Pancreas (tissue), 10 donors: ENCODE measurements around the gene NDST1. TPM values are rescaled to one million over a fixed set of nuclear protein-coding genes. Genes with fewer than 3 reads are reported as not detected.

Source experiments
- ATAC-seq, 4 donors: fragments of 200-7000 bp; cut with Tn5 transposase; one replicate each; pipeline versions ENCODE4 v1.8.0 to v1.9.1; 2020; ENCODE audit warnings: mild to moderate bottlenecking in 4 of 4, moderate library complexity in 4 of 4
- DNase-seq, 6 donors: peaks; one replicate each; pipeline ENCODE4 v3.0.0-alpha.2; 2020
- FAIRE-seq: peaks from 2 replicates; lab custom pipeline; 2012; peaks lifted over from hg19 to GRCh38; lab: Jason Lieb, UNC
- H3K27ac ChIP-seq, 4 donors: fragments of 200-600 bp; sonication (generic); 1 replicate in 3 of 4; 2 replicates in 1 of 4; pipeline versions ENCODE4 v1.5.0 to v1.8.0; 2020
- H3K27me3 ChIP-seq, 4 donors: fragments of 200-600 bp; one replicate each; pipeline ENCODE4 v1.8.0; 2021
- H3K36me3 ChIP-seq, 3 donors: fragments of 200-600 bp; sonication (generic) in 1 of 3; one replicate each; pipeline versions ENCODE4 v1.5.0 to v1.8.0; 2020 to 2021
- H3K4me1 ChIP-seq, 3 donors: fragments of 200-600 bp; one replicate each; pipeline ENCODE4 v1.8.0; 2021
- H3K4me3 ChIP-seq, 4 donors: fragments of 200-600 bp; sonication (generic) in 2 of 4; one replicate each; pipeline versions ENCODE4 v1.5.0 to v1.8.0; 2020 to 2021
- H3K9me3 ChIP-seq, 4 donors: fragments of 200-600 bp; one replicate each; pipeline ENCODE4 v1.8.0; 2021
- WGBS, 2 donors: extraction: QIAGEN DNeasy Blood & Tissue Kit; methylation state at CpG; one replicate each; pipeline ENCODE4 v1.1.7; 2013; 5-methylcytosine and 5-hydroxymethylcytosine counted together
- intact Hi-C, 3 donors: fragments of 100-400 bp; cut with DNase I; formaldehyde crosslinking; loops; one replicate each; pipeline versions ENCODE4 v1.11.1 to v1.14.2; 2022
- polyA plus RNA-seq, 2 donors: library from polyadenylated mRNA; stranded (reverse); fragments of 200-250 nt; gene quantifications; one replicate each; pipeline ENCODE4 v1.2.3, GENCODE V29; 2013
- total RNA-seq, 6 donors: library from RNA; stranded (reverse); fragmentation: NEBNext Ultra II Directional in 4 of 6; extraction: Animal tissue kit (Norgen Biotek cat#: 25700) in 4 of 6; gene quantifications; one replicate each; pipeline versions ENCODE4 v1.2.1 to v1.2.4, GENCODE V29; 2021 to 2023
- TF ChIP-seq, protein P1 (sequence below), 4 donors: fragments of 200-600 bp; sonication (generic) in 3 of 4; IDR thresholded peaks; one replicate each; pipeline versions ENCODE4 v1.5.0 to v1.8.0; 2021; ENCODE audit warnings: antibody characterized with exemption in 4 of 4
- donor health status: healthy with polysubstance abuse.
- donor health status: DM: no; HTN: no; CAD: no; lungs with moderate emphysema.
- donor health status: DM: no; HTN: no; CAD: no.
- donor health status: control.
- donor health status: control.
- donor health status: Bipolar disorder and iron deficiency.
- donor health status: DM: yes; HTN: yes; CAD: no.
- donor health status: DM: no; HTN: no; CAD: no.
- donor health status: DM: no; HTN: no; CAD: no.
- donor health status: DM: yes; HTN: yes; CAD: no.

Gene NDST1
- total and polyA plus RNA-seq, 8 donors = 9.9 to 57.2 (median 39.8) TPM

DNA sequence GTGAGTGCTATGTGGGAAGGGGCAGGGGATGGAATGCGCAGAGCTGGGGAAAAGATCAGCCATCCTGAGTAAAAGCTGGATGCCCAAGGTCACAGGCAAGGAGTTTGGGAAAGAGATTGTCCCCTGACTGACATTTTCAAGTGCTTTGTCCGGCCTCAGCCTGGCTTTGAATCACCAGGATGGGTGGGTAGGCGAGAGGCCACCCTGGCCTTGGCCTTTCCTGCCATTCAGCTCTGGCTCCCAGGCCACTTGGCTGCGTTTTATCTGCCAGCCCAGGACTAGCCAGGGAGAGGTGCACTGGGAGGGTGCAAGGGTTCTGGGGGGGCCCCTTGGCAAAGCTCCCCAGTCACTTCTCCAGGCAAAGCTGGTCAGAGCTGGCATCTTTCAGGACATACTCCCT, 95.1 kb downstream of the NDST1 start:
- intact Hi-C loops = no loop called here
- Histone ChIP-seq H3K27ac (no peak overlapping the region), H3K9me3 (no peaks in the 10 kb centered on the region), H3K4me3 (no peak overlapping the region), H3K27me3 (no peaks in the 10 kb centered on the region), H3K36me3 (no peaks in the 10 kb centered on the region), H3K4me1 (peaks cover 0 to 14% (median 4%) of the 10 kb centered on the region in 3 donors)
- TF ChIP-seq, protein P1, sequence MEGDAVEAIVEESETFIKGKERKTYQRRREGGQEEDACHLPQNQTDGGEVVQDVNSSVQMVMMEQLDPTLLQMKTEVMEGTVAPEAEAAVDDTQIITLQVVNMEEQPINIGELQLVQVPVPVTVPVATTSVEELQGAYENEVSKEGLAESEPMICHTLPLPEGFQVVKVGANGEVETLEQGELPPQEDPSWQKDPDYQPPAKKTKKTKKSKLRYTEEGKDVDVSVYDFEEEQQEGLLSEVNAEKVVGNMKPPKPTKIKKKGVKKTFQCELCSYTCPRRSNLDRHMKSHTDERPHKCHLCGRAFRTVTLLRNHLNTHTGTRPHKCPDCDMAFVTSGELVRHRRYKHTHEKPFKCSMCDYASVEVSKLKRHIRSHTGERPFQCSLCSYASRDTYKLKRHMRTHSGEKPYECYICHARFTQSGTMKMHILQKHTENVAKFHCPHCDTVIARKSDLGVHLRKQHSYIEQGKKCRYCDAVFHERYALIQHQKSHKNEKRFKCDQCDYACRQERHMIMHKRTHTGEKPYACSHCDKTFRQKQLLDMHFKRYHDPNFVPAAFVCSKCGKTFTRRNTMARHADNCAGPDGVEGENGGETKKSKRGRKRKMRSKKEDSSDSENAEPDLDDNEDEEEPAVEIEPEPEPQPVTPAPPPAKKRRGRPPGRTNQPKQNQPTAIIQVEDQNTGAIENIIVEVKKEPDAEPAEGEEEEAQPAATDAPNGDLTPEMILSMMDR (IDR thresholded peaks at IDR 0.05) = no peak
- FAIRE-seq (no peak), DNase-seq (peak in 1 of 6 donors; percentile 47), ATAC-seq (no peak)
- 77 to 83% methylated on average over 4 of the region's 4 CpGs for WGBS, 2 donors

DNA sequence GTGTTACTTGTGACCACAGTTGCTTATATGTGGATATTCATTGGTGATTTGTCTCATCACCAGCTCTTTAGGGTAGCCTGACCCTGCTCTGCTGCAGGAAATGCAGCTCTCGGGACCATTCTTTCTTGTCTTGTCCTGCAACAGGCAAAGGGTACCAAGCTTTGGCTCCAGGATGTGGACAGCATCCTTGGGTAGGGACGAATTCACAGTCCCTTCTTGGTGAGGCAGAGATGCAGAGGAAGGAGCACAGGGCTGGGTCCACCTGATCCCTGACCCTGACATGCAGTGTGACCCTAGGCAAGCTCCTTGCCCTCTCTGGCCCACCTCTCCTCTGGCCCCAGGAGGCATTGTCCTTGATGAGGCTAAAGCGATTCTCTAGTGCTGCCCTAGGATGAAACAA, 95.6 kb downstream of the NDST1 start:
- Histone ChIP-seq H3K9me3 (no peaks in the 10 kb centered on the region), H3K4me1 (peaks cover 0 to 14% (median 4%) of the 10 kb centered on the region in 3 donors), H3K27me3 (no peaks in the 10 kb centered on the region), H3K4me3 (no peak overlapping the region), H3K36me3 (no peaks in the 10 kb centered on the region), H3K27ac (no peak overlapping the region)
- 90 to 92% methylated on average over 3 of the region's 3 CpGs for WGBS, 2 donors
- TF ChIP-seq, protein P1 (IDR thresholded peaks at IDR 0.05) = no peak
- peak in 1 of 6 donors; percentile 35 for DNase-seq
- intact Hi-C loops = no loop called here
- FAIRE-seq = no peak
- no peak for ATAC-seq

DNA sequence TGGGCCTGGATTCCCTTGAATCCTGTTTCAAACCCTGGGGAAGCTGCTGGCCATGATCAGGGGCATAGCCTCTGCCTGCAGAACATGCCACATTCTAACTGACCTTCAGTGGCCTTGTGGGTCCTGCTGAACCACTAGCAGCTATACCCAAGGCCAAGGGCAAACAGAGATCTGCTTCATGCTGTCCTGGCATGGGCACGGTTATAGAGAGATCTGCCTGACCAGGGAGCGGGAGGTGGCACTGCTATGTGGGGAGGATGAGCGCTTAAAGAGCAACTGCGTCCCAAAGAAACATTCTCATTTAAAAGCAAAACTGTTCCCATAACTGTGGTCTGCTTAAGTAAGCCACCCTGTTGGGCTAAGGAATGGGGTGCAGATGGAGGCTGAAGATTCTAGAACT, 96.1 kb downstream of the NDST1 start:
- intact Hi-C loops = no loop called here
- TF ChIP-seq, protein P1 (IDR thresholded peaks at IDR 0.05) = no peak
- 72 to 73% methylated on average over 4 of the region's 4 CpGs for WGBS, 2 donors
- Histone ChIP-seq H3K9me3 (no peaks in the 10 kb centered on the region), H3K27ac (no peak overlapping the region), H3K27me3 (no peaks in the 10 kb centered on the region), H3K4me3 (no peak overlapping the region), H3K36me3 (no peaks in the 10 kb centered on the region), H3K4me1 (peaks cover 0 to 14% (median 4%) of the 10 kb centered on the region in 3 donors)
- FAIRE-seq = no peak
- peak in 1 of 6 donors; percentile 18 for DNase-seq
- ATAC-seq = no peak

GRCh38 chr5:150604894-150605440, 97.0 kb downstream of the NDST1 start:
- FAIRE-seq (no peak), DNase-seq (peak in 1 of 6 donors; percentile 24), ATAC-seq (no peak)
- TF ChIP-seq, protein P1 (IDR thresholded peaks at IDR 0.05) = no peak
- Histone ChIP-seq H3K27me3 (no peaks in the 10 kb centered on the region), H3K4me1 (peaks cover 0 to 6% (median 2%) of the 10 kb centered on the region in 3 donors), H3K36me3 (no peaks in the 10 kb centered on the region), H3K27ac (no peak overlapping the region), H3K4me3 (no peak overlapping the region), H3K9me3 (no peaks in the 10 kb centered on the region)
- WGBS, 2 donors = 93 to 94% methylated on average over 6 of the region's 6 CpGs
- intact Hi-C loops = no loop called here

DNA sequence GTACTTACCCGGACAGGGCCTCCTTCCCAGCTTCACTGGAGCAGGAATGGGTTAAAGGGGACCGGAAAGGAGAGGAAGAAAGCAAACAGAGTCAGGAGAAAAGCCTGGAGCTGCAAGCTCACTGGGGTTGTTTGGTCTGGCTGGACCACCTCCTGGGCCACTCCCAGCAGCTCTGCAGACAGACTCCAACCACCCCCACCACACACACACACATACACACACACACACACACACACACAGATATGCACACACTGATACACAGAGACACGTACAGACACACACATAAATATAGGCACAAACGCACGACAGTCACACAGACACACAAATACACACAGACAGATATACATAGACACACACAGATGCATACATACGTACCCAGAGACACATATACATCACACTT, 97.6 kb downstream of the NDST1 start:
- peaks cover 0 to under 1% (median 0%) of the 10 kb centered on the region in 3 donors for H3K4me1 ChIP-seq
- 75 to 77% methylated on average over 6 of the region's 6 CpGs for WGBS, 2 donors
- TF ChIP-seq, protein P1 (IDR thresholded peaks at IDR 0.05) = no peak
- H3K9me3 ChIP-seq = no peaks in the 10 kb centered on the region
- no peak overlapping the region for H3K4me3 ChIP-seq
- ATAC-seq (no peak), DNase-seq (peak in 1 of 6 donors; percentile 20), FAIRE-seq (no peak)
- intact Hi-C loops = no loop called here
- H3K36me3 ChIP-seq = no peaks in the 10 kb centered on the region
- no peak overlapping the region for H3K27ac ChIP-seq
- H3K27me3 ChIP-seq = no peaks in the 10 kb centered on the region
